ENCODE results near the gene ABHD2.

DNA sequence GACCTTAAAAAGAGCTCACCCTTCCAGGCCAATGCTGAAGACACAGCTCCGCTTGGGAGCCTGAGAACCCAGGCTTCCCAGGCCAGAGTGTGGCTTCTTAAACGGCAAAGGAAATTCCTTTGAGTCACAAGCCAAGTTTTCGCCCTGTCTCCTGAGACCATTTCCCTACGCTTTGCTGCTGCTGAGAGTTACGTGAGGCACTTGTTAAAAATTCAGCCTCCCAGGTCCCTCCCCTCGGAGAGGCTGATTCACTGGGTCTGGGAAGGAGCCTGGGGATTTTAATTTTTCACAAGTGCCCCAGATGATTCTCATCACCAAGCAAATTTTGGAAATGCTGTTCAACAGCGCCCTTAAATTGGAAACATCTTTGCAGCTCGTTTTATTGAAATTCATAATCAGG lies 107.6 kb downstream of the ABHD2 start:
- TF ChIP-seq, protein P1, sequence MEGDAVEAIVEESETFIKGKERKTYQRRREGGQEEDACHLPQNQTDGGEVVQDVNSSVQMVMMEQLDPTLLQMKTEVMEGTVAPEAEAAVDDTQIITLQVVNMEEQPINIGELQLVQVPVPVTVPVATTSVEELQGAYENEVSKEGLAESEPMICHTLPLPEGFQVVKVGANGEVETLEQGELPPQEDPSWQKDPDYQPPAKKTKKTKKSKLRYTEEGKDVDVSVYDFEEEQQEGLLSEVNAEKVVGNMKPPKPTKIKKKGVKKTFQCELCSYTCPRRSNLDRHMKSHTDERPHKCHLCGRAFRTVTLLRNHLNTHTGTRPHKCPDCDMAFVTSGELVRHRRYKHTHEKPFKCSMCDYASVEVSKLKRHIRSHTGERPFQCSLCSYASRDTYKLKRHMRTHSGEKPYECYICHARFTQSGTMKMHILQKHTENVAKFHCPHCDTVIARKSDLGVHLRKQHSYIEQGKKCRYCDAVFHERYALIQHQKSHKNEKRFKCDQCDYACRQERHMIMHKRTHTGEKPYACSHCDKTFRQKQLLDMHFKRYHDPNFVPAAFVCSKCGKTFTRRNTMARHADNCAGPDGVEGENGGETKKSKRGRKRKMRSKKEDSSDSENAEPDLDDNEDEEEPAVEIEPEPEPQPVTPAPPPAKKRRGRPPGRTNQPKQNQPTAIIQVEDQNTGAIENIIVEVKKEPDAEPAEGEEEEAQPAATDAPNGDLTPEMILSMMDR (conservative IDR thresholded peaks at IDR 0.05; ENCODE audit: low read depth, low read length) = no peak
- no peak for TF ChIP-seq EZH2 (IDR thresholded peaks at IDR 0.05; ENCODE audit: borderline replicate concordance, low read depth, low read length, poor library complexity, severe bottlenecking)
